IMR-90 (cell line): ENCODE data around the gene KCNJ3. TPM values are rescaled to one million over a fixed set of nuclear protein-coding genes. Genes with fewer than 3 reads are reported as not detected.

ENCODE experiments used
- ATAC-seq: fragments of 200-7000 bp; cut with Tn5 transposase; 2 replicates; pipeline ENCODE4 v1.9.1; 2020; ENCODE audit warnings: low read depth, mild to moderate bottlenecking, moderate library complexity
- BruUV-seq: library from RNA; stranded (reverse); fragments of 400-500 nt; replicated peaks from 2 replicates; lab custom pipeline; 2021; lab: Mats Ljungman, UMichigan
- CTCF ChIA-PET: fragments of 300-600 bp; formaldehyde crosslinking; extraction: SDS; loops from one replicate; lab custom pipeline; 2021; ENCODE audit warnings: antibody characterized with exemption; lab: Yijun Ruan, JAX
- POLR2A ChIA-PET: fragments of 300-600 bp; sonication (Branson Sonifier 250); formaldehyde crosslinking; loops from one replicate; lab custom pipeline; 2022; ENCODE audit warnings: antibody characterized with exemption; ENCODE audit not compliant: unreplicated experiment; lab: Charles Lee
- DNase-seq: peaks from one replicate; pipeline ENCODE4 v3.0.0; 2013
- H2AFZ ChIP-seq: replicated peaks from 2 replicates; pipeline ENCODE3; 2013; ENCODE audit warnings: low read length, mild to moderate bottlenecking; ENCODE audit not compliant: poor library complexity
- H2AK5ac ChIP-seq: 2 replicates; pipeline ENCODE4 v1.6.1; 2013; ENCODE audit warnings: low read depth, low read length, inconsistent platforms
- H2AK9ac ChIP-seq: replicated peaks from 2 replicates; pipeline ENCODE3; 2013; ENCODE audit warnings: mild to moderate bottlenecking, low read depth, low read length, moderate library complexity; ENCODE audit not compliant: poor library complexity
- H2BK120ac ChIP-seq: 2 replicates; pipeline ENCODE4 v1.6.1; 2013; ENCODE audit warnings: low read depth, low read length, inconsistent platforms
- H2BK15ac ChIP-seq: 3 replicates; pipeline ENCODE4 v1.6.1; 2013; ENCODE audit warnings: low read depth, low read length, inconsistent platforms
- H2BK20ac ChIP-seq: 2 replicates; pipeline ENCODE4 v1.6.1; 2013; ENCODE audit warnings: low read depth, mild to moderate bottlenecking, inconsistent platforms, low read length, moderate library complexity
- H2BK5ac ChIP-seq: 2 replicates; pipeline ENCODE4 v1.6.1; 2013; ENCODE audit warnings: mild to moderate bottlenecking, low read depth, low read length, inconsistent platforms; ENCODE audit not compliant: poor library complexity, severe bottlenecking
- H3K14ac ChIP-seq: replicated peaks from 2 replicates; pipeline ENCODE4 v1.6.1; 2013; ENCODE audit warnings: low read depth, low read length, inconsistent platforms
- H3K18ac ChIP-seq: 2 replicates; pipeline ENCODE4 v1.6.1; 2013; ENCODE audit warnings: low read depth, low read length, control low read depth
- H3K23ac ChIP-seq: 2 replicates; pipeline ENCODE4 v1.6.1; 2013; ENCODE audit warnings: low read depth, low read length, inconsistent platforms
- H3K27ac ChIP-seq: 2 replicates; pipeline ENCODE4 v1.5.1; 2013; ENCODE audit warnings: mild to moderate bottlenecking, control low read depth, low read length; ENCODE audit not compliant: insufficient read depth
- H3K27me3 ChIP-seq: 2 replicates; pipeline ENCODE4 v1.6.1; 2013; ENCODE audit warnings: low read length; ENCODE audit not compliant: control insufficient read depth, insufficient read depth
- H3K36me3 ChIP-seq: 2 replicates; pipeline ENCODE4 v1.6.1; 2013; ENCODE audit warnings: low read length, mixed read lengths; ENCODE audit not compliant: control insufficient read depth, insufficient read depth
- H3K4ac ChIP-seq: 2 replicates; pipeline ENCODE4 v1.6.1; 2013; ENCODE audit warnings: low read depth, low read length, inconsistent platforms
- H3K4me1 ChIP-seq: 2 replicates; pipeline ENCODE4 v1.6.1; 2013; ENCODE audit warnings: low read length, mixed read lengths; ENCODE audit not compliant: control insufficient read depth, insufficient read depth
- H3K4me2 ChIP-seq: 2 replicates; pipeline ENCODE4 v1.6.1; 2013; ENCODE audit warnings: low read depth, mild to moderate bottlenecking, control low read depth, low read length, moderate library complexity
- H3K4me3 ChIP-seq: 2 replicates; pipeline ENCODE4 v1.5.1; 2013; ENCODE audit warnings: low read depth, mild to moderate bottlenecking, control low read depth, low read length, moderate library complexity; ENCODE audit not compliant: insufficient read depth
- H3K56ac ChIP-seq: 2 replicates; pipeline ENCODE4 v1.6.1; 2013; ENCODE audit warnings: low read length, inconsistent platforms; ENCODE audit not compliant: insufficient read depth; ENCODE audit errors: extremely low read depth
- H3K79me1 ChIP-seq, 2 experiments: 2 replicates each; pipeline ENCODE4 v1.6.1; 2013; ENCODE audit warnings: low read length in 2 of 2, inconsistent platforms in 1 of 2, low read depth in 1 of 2
- H3K9ac ChIP-seq: 2 replicates; pipeline ENCODE4 v1.6.1; 2013; ENCODE audit warnings: low read depth, low read length, control low read depth
- H3K9me1 ChIP-seq: 2 replicates; pipeline ENCODE4 v1.6.1; 2013; ENCODE audit warnings: low read length, inconsistent platforms; ENCODE audit not compliant: insufficient read depth
- H3K9me3 ChIP-seq: 2 replicates; pipeline ENCODE4 v1.6.1; 2013; ENCODE audit warnings: low read length; ENCODE audit not compliant: control insufficient read depth, insufficient read depth
- H4K20me1 ChIP-seq: 2 replicates; pipeline ENCODE4 v1.6.1; 2013; ENCODE audit warnings: low read length, inconsistent platforms; ENCODE audit not compliant: insufficient read depth
- H4K5ac ChIP-seq: 2 replicates; pipeline ENCODE4 v1.6.1; 2013; ENCODE audit warnings: mild to moderate bottlenecking, low read depth, low read length, control low read depth
- H4K8ac ChIP-seq, 2 experiments: 2 replicates each; pipeline ENCODE4 v1.6.1; 2013; ENCODE audit warnings: low read depth in 2 of 2, low read length in 2 of 2, control low read depth in 1 of 2, inconsistent platforms in 1 of 2
- H4K91ac ChIP-seq: 2 replicates; pipeline ENCODE4 v1.6.1; 2013; ENCODE audit warnings: low read depth, low read length, inconsistent platforms; ENCODE audit not compliant: insufficient read depth
- CEBPB ChIP-seq: IDR thresholded peaks from 2 replicates; pipeline ENCODE4 v1.6.1; 2012; ENCODE audit warnings: low read depth, low read length, improper control_type of control experiment
- CHD1 ChIP-seq: IDR thresholded peaks from 2 replicates; pipeline ENCODE4 v1.6.1; 2012; ENCODE audit warnings: low read depth, low read length, improper control_type of control experiment
- MAFK ChIP-seq: IDR thresholded peaks from 2 replicates; pipeline ENCODE4 v1.6.1; 2012; ENCODE audit warnings: low read depth, low read length, improper control_type of control experiment
- MAZ ChIP-seq: IDR thresholded peaks from 2 replicates; pipeline ENCODE4 v1.6.1; 2012; ENCODE audit warnings: low read depth, mild to moderate bottlenecking, low read length, improper control_type of control experiment, moderate library complexity, borderline replicate concordance
- MXI1 ChIP-seq: IDR thresholded peaks from 2 replicates; pipeline ENCODE4 v1.6.1; 2012; ENCODE audit warnings: low read depth, mild to moderate bottlenecking, low read length, moderate library complexity, borderline replicate concordance
- NFE2L2 ChIP-seq: fragments of 150-350 bp; IDR thresholded peaks from 2 replicates; pipeline ENCODE4 v1.6.1; 2016; ENCODE audit warnings: low read depth, mild to moderate bottlenecking, low read length
- POLR2A ChIP-seq: IDR thresholded peaks from 2 replicates; pipeline ENCODE4 v1.6.1; 2012; ENCODE audit warnings: mild to moderate bottlenecking, low read depth, low read length
- RAD21 ChIP-seq: IDR thresholded peaks from 2 replicates; pipeline ENCODE4 v1.6.1; 2012; ENCODE audit warnings: low read length, improper control_type of control experiment
- RCOR1 ChIP-seq: IDR thresholded peaks from 2 replicates; pipeline ENCODE4 v1.6.1; 2012; ENCODE audit warnings: mild to moderate bottlenecking, low read length, improper control_type of control experiment; ENCODE audit not compliant: insufficient replicate concordance
- RFX5 ChIP-seq: IDR thresholded peaks from 2 replicates; pipeline ENCODE4 v1.8.0; 2012; ENCODE audit warnings: low read depth, mild to moderate bottlenecking, low read length, moderate library complexity
- SMC3 ChIP-seq: fragments of 150-350 bp; IDR thresholded peaks from 2 replicates; pipeline ENCODE4 v1.6.1; 2016; ENCODE audit warnings: low read depth, mild to moderate bottlenecking, antibody characterized with exemption, low read length, moderate library complexity
- WGBS, 2 experiments: methylation state at CpG; one replicate each; pipeline versions ENCODE4 v1.1.5 to v1.1.7; 2013; ENCODE audit warnings: missing lambda C conversion rate in 2 of 2; ENCODE audit not compliant: insufficient read length in 1 of 2; ENCODE audit errors: extremely low coverage in 2 of 2; 5-methylcytosine and 5-hydroxymethylcytosine counted together
- dilution Hi-C: fragments of 300-500 bp; cut with HindIII; formaldehyde crosslinking; loops from one replicate; pipeline ENCODE4 v1.14.3; 2018; ENCODE audit warnings: low sequenced_read_pairs; ENCODE audit not compliant: unreplicated experiment
- in situ Hi-C: fragments of 300-500 bp; cut with MboI; formaldehyde crosslinking; loops from 3 replicates; pipeline ENCODE4 v1.14.3; 2019; ENCODE audit warnings: low sequenced_read_pairs, inconsistent platforms, mixed read lengths
- intact Hi-C: fragments of 100-400 bp; cut with micrococcal nuclease; formaldehyde crosslinking; loops from 2 replicates; pipeline ENCODE4 v1.10.0; 2022
- polyA plus RNA-seq, 3 experiments: library from polyadenylated mRNA; depleted of rRNA; stranded (reverse); fragments of >200 nt; gene quantifications; 2 replicates each; pipeline ENCODE4 v1.2.3, GENCODE V29; 2012; ENCODE audit warnings: low replicate concordance in 1 of 3
- total RNA-seq: library from RNA; depleted of rRNA; stranded (reverse); fragments of >200 nt; gene quantifications from 2 replicates; pipeline ENCODE4 v1.2.3, GENCODE V29; 2012
- TF ChIP-seq, protein P1 (sequence below): fragments of 150-350 bp; IDR thresholded peaks from 2 replicates; pipeline ENCODE4 v1.6.1; 2016; ENCODE audit warnings: low read depth, mild to moderate bottlenecking, low read length, moderate library complexity, borderline replicate concordance
- TF ChIP-seq, protein P2 (sequence below): fragments of 150-350 bp; IDR thresholded peaks from 2 replicates; pipeline ENCODE4 v1.6.1; 2017; ENCODE audit warnings: mild to moderate bottlenecking, antibody characterized with exemption, low read length, low read depth

The KCNJ3 gene
- total and polyA plus RNA-seq, 2 of the 4 experiments (the other 2 are of a cell fraction): not detected

DNA sequence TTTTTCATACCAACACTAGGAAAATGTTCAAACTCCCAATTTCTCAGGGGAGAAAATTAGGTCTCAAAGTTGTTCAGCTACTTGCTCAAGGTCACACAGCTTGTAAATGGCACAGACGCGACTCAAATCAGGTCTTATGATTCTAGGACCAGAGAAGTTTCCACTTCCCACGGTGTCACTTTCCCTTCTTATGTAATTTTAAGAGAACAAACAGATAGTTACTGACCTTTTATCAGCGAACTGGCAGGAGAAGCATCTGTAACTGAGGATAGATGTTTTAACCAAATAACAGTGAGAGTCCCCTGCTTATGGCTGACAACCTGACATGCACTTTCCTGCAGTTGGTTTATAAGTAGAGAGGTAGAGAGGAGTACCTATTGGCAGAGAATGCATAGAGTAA is 2.1 kb upstream of the KCNJ3 start:
- Histone ChIP-seq H2AK9ac (no peak overlapping the region), H2BK5ac (no peak overlapping the region), H3K9me1 (no peaks in the 10 kb centered on the region), H2BK20ac (no peak overlapping the region), H3K9ac (no peak overlapping the region), H3K23ac (no peak overlapping the region), H3K79me1 (no peaks in the 10 kb centered on the region), H3K36me3 (no peaks in the 10 kb centered on the region), H3K14ac (no peak overlapping the region), H2AK5ac (no peak overlapping the region), H3K27ac (no peak overlapping the region), H3K4me1 (no peaks in the 10 kb centered on the region), H4K5ac (no peak overlapping the region), H3K18ac (no peak overlapping the region), H2BK120ac (no peak overlapping the region), H3K4me3 (no peak overlapping the region), H3K27me3 (no peaks in the 10 kb centered on the region), H4K8ac (no peak overlapping the region), H4K20me1 (no peaks in the 10 kb centered on the region), H2BK15ac (no peak overlapping the region), H4K91ac (no peak overlapping the region), H3K4ac (no peak overlapping the region), H3K4me2 (no peak overlapping the region), H2AFZ (no peak overlapping the region), H3K56ac (no peak overlapping the region), H3K9me3 (peaks cover 12% of the 10 kb centered on the region)
- in situ Hi-C loops (no loop called here), dilution Hi-C loops (no loop called here), intact Hi-C loops (no loop called here)
- BruUV-seq: no TSS peak
- POLR2A ChIA-PET: no interaction called here
- ATAC-seq (no peak), DNase-seq (no peak)
- CTCF ChIA-PET: no interaction called here
- no CpG with 5 or more reads among the region's 4 CpGs for WGBS, 2 experiments
- TF ChIP-seq POLR2A: no peak
- TF ChIP-seq MAZ: no peak
- TF ChIP-seq, protein P1, sequence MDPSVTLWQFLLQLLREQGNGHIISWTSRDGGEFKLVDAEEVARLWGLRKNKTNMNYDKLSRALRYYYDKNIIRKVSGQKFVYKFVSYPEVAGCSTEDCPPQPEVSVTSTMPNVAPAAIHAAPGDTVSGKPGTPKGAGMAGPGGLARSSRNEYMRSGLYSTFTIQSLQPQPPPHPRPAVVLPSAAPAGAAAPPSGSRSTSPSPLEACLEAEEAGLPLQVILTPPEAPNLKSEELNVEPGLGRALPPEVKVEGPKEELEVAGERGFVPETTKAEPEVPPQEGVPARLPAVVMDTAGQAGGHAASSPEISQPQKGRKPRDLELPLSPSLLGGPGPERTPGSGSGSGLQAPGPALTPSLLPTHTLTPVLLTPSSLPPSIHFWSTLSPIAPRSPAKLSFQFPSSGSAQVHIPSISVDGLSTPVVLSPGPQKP: no peak
- no peak for TF ChIP-seq SMC3
- TF ChIP-seq NFE2L2: no peak
- no peak for TF ChIP-seq MAFK
- TF ChIP-seq RFX5: no peak
- no peak for TF ChIP-seq MXI1
- no peak for TF ChIP-seq CEBPB
- no peak for TF ChIP-seq RAD21
- TF ChIP-seq RCOR1: no peak
- no peak for TF ChIP-seq CHD1
- TF ChIP-seq, protein P2, sequence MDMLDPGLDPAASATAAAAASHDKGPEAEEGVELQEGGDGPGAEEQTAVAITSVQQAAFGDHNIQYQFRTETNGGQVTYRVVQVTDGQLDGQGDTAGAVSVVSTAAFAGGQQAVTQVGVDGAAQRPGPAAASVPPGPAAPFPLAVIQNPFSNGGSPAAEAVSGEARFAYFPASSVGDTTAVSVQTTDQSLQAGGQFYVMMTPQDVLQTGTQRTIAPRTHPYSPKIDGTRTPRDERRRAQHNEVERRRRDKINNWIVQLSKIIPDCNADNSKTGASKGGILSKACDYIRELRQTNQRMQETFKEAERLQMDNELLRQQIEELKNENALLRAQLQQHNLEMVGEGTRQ: no peak
